Renal cortex interstitium (tissue), 11 donors: ENCODE data around the gene SMPD3. TPM values are rescaled to one million over a fixed set of nuclear protein-coding genes. Genes with fewer than 3 reads are reported as not detected.
A peak's percentile ranks its signal among the peaks of the same experiment; 100 is the strongest.

Source experiments
- DNase-seq, 11 donors: peaks; one replicate each; pipeline ENCODE4 v3.0.0-alpha.2; 2013; ENCODE audit warnings: low read depth in 9 of 11, low spot score in 4 of 11; ENCODE audit errors: extremely low read depth in 1 of 11
- polyA plus RNA-seq, 3 donors: library from polyadenylated mRNA; unstranded; fragments of 120-200 nt; gene quantifications; one replicate each; pipeline ENCODE4 v1.2.1, GENCODE V29; 2013; ENCODE audit not compliant: insufficient read length in 3 of 3

SMPD3 gene
- polyA plus RNA-seq, 3 donors = 0.96 to 2.5 (median 1.2) TPM

- DNase-seq = no peak
Observed at GRCh38 chr16:68475071-68475470, 26.8 kb upstream of the SMPD3 start.

- DNase-seq = no peak
Observed at GRCh38 chr16:68473358-68474070, 25.2 kb upstream of the SMPD3 start.

DNA sequence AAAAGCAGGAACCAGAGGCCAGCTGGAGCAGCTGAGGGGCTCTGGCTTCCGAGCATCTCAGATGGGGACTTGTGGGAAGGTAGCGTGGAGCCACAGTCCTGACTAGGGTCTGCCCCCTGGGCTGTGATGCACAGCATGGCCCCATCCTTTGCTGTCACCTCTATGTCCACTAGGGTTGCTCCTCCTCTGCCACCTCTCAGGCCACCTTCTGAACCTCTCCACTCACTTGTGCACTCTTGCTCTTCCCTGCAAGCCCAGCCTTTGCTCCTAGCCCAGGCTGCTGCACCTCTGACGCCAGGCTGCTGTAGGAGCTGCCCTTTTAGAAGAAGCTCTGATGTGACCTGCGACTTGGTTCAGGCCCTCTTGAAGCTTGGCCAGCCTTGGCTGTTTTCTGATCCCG is 24.3 kb upstream of the SMPD3 start:
- no peak for DNase-seq

DNA sequence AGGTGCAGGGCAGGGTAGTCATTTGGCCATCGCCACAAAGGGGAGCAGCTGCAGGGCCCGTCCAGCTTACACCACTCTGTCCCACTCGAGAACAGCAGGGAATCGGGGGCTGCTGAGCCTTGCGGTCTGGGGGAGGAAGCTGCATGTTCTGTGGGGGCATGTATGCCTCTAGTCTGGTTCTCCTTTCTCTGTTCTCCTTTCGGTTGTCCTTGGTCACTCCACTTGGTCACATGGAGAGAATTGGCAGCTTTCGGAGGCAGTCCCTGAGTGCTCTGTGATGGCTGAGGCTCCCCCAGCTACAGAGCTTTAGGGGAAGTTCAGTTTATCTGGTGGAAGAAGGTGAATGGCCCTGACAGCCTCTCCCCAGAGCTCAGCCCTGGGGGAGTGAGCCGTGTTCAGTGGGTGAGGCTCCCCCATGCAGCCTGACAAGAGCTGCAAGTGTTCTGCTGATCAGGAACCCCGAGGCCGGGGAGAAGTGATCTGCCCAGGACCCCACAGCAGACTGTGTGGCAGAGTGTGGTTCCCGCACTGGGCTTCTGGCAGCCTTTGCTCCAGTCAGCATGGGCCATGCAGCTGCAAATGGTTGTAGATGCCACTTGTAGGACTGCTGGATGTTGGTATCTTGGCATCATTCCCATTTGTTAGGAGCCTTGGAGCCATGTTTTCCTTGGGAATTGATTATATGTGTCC is 22.3 kb upstream of the SMPD3 start:
- no peak for DNase-seq

DNA sequence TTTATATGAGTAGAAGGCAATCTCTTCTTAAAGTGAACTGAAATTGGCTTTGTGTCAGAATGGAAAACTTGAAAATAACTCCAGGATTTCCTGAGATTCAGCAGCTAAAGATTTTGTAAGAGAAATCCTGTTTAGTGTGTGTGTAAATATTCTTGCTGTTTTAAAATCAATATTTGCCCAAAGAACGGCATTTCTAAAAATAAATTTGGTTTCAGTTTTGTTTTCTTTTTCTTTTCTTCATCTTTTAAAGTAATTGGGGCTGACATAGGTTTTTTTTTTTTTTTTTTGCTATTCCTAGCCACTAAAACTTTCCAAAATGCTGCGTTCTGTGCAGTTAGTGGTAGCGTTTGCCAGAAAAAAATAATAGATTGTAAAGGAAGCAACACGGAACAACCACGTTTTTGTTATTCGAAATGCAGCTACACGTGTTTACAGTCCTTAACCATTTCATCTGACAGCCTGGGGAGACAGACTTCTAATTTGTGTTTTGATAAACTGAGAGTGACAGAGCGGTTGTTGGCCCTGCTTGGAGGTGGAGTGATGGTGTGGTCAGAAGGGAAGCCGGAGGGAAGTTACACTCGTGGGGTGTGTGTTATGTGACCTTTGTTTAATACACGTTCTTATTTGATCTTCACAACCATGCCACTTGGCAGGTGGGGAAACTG is 21.6 kb upstream of the SMPD3 start:
- DNase-seq = no peak

GRCh38 chr16:68468842-68469241 is 20.5 kb upstream of the SMPD3 start:
- DNase-seq = no peak

GRCh38 chr16:68466174-68466573 is 17.9 kb upstream of the SMPD3 start:
- DNase-seq = no peak

DNA sequence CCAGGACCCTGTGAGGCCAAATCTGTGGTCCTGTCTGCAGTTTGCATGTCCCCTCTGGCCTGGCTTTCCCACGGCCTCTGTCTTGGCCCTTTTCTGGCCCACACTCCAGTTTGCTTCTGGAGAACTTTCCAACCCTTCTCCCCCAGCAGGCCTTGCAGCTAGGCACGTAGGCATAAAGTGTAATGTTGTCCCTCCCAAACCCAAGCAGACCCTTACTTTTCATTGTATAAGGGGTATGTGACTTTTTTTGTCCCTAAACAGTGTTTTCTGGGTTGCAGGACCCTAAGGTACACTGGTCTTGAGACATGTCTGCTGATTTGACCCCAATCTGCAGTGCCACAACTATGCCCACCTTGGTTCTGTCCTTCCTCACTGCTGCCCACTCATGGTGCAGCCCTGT is 15.6 kb upstream of the SMPD3 start:
- no peak for DNase-seq

DNA sequence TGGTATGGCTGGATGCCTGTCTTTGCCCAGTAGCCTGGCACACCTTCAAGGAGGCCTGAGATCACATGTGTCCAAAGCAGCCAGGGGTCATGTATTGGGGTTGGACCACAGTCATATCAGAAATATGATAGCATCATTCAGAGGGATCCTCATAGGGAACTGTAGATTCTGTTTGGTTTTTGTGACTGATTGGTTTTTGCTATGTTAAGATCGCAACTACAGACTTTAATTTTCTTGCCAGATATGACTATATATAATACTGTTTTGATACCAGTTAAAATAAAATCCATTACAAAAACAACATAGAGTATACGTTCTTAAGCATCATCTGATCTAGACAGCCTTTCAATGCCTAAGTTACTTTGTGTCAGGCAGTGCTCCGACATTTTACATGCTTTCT is 11.8 kb upstream of the SMPD3 start:
- no peak for DNase-seq

- DNase-seq = no peak
Observed at GRCh38 chr16:68459457-68459856, 11.1 kb upstream of the SMPD3 start.

- DNase-seq = no peak
Observed at GRCh38 chr16:68458551-68458950, 10.2 kb upstream of the SMPD3 start.

- DNase-seq = no peak
Observed at GRCh38 chr16:68458101-68458500, 9.8 kb upstream of the SMPD3 start.

- DNase-seq = no peak
Observed at GRCh38 chr16:68455631-68456030, 7.3 kb upstream of the SMPD3 start.

DNA sequence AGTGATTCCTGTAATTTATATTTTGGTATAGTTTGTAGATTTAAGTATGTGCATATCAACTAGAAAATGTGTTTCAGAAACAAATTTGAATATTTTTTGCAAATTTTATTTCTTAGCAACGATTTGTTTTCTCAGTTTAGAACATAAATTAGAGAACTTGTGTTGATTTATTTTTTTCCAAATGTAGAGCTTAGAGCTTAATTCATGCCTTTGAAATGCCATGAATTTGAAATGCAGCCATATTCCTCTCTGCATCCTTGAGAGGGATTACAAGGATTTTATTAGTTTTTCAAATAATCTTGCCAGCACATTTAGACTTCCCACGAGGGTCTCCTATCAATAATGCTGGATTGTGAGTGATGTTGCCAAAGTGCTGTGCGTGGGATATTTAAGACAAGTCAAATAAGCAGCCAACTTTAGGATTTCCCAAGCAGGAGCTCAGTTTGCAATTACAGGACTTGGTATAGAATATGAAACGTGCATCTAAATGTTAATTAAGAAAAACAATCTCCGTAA is 6.7 kb upstream of the SMPD3 start:
- DNase-seq = no peak

- no peak for DNase-seq
Observed at GRCh38 chr16:68453816-68454215, 5.5 kb upstream of the SMPD3 start.

DNA sequence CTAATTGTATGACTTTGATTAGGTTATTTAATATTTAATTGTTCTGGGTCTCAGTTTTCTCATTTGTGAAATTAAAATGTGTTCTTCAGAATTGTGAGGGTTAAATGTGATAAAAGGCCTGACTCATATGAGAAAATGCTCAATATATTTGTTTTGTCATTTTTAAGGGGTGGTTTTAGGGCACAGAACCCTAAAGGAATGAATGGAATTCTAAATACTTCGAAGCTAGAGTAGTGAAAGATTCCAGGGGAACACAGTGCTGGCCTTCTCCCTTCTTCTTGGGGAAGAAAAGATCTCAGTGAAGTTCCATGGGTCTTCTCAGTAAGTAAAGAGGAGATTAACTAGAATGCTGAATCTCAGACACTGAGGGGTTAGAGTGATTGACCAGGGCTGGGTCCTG is 3.9 kb upstream of the SMPD3 start:
- DNase-seq = no peak

GRCh38 chr16:68451676-68452075 is 3.4 kb upstream of the SMPD3 start:
- DNase-seq = no peak

- no peak for DNase-seq
Observed at GRCh38 chr16:68450741-68451255, 2.5 kb upstream of the SMPD3 start.

GRCh38 chr16:68447653-68448359 is 502 bp downstream of the SMPD3 start:
- peak in 1 of 11 donors; percentile 4 for DNase-seq
